Neuron (in vitro differentiated cells): ENCODE data around the gene IL16.

Experiments used
- H2AFZ ChIP-seq: one replicate; pipeline ENCODE4 v1.6.1; 2013; ENCODE audit warnings: low read depth, mild to moderate bottlenecking, inconsistent platforms, low read length, moderate library complexity
- H3K27me3 ChIP-seq: one replicate; pipeline ENCODE4 v1.6.1; 2013; ENCODE audit warnings: low read length; ENCODE audit not compliant: insufficient read depth
- H3K36me3 ChIP-seq: one replicate; pipeline ENCODE4 v1.6.1; 2013; ENCODE audit warnings: low read length; ENCODE audit not compliant: insufficient read depth
- H3K4me1 ChIP-seq: one replicate; pipeline ENCODE4 v1.6.1; 2013; ENCODE audit warnings: low read length; ENCODE audit not compliant: insufficient read depth
- H3K4me3 ChIP-seq: 2 replicates; pipeline ENCODE4 v1.5.1; 2013; ENCODE audit warnings: mild to moderate bottlenecking, low read length, moderate library complexity
- H3K9me3 ChIP-seq: one replicate; pipeline ENCODE4 v1.6.1; 2013; ENCODE audit warnings: low read length

The IL16 gene

DNA sequence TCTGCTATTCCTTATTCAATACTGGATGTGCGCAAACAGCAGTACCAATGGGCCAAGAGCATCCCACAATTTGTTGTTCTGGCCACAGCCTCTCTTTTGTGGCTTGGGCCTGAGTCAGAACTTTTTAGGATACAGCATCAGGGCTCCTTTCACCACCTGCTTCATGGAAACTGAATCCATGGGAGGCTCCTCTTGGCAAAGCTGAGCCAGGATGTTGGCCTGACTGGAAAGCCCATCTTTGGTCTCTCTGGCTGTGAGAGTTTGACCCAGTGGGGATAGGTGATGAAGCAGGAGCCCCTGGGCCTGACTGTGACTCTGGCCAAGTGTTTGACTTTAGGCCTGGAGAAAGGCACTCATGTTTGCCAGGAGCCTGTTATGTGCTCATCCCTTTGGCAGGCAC, 27.6 kb downstream of the IL16 start:
- Histone ChIP-seq H3K9me3 (no peaks in the 10 kb centered on the region), H3K4me1 (no peaks in the 10 kb centered on the region), H3K4me3 (no peak overlapping the region), H3K36me3 (no peaks in the 10 kb centered on the region), H2AFZ (no peak overlapping the region), H3K27me3 (no peaks in the 10 kb centered on the region)

DNA sequence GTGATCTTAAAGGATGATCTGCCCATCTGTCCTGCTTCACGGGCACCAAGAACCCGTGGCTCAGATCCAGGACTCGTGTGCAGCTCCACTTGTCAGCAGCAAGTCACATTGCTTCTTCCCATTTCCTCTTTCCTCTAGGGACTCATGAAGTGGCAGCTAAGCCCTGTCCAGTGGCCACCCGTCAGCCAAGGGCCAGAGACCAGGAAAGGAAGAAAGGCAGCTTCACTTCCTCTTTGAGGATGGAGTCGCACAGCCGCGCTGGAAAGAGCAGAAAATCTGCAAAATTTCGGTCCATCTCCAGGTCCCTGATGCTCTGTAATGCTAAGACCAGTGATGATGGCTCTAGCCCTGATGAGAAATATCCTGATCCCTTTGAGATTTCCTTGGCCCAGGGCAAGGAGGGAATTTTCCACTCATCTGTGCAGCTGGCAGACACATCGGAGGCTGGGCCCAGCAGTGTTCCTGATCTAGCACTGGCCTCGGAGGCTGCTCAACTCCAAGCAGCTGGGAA, 28.5 kb downstream of the IL16 start:
- Histone ChIP-seq H3K9me3 (no peaks in the 10 kb centered on the region), H3K4me3 (no peak overlapping the region), H2AFZ (no peak overlapping the region), H3K4me1 (no peaks in the 10 kb centered on the region), H3K36me3 (no peaks in the 10 kb centered on the region), H3K27me3 (no peaks in the 10 kb centered on the region)

DNA sequence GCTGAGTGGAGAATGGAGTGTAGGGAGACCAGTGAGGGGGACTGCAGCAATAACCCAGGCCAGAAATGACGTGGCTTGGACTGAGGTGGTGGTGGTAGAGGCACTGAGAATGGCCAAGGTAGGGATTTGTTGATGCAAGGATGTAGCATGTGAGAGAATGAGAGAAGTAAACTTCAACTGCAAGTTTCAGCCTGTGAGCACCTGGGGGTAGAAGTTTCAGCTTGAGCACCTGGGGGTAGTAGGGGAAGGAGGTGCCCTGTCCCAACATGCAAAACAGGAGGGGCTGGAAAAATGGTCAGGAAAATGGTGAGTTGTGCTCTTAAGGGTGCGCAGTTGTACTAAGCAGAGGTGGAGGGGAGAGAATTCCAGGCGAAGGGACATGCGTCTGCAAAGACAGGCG, 31.0 kb downstream of the IL16 start:
- no peak overlapping the region for H3K4me3 ChIP-seq
- no peaks in the 10 kb centered on the region for H3K36me3 ChIP-seq
- H3K9me3 ChIP-seq, result no peaks in the 10 kb centered on the region
- H3K4me1 ChIP-seq, result no peaks in the 10 kb centered on the region
- no peak overlapping the region for H2AFZ ChIP-seq
- no peaks in the 10 kb centered on the region for H3K27me3 ChIP-seq

DNA sequence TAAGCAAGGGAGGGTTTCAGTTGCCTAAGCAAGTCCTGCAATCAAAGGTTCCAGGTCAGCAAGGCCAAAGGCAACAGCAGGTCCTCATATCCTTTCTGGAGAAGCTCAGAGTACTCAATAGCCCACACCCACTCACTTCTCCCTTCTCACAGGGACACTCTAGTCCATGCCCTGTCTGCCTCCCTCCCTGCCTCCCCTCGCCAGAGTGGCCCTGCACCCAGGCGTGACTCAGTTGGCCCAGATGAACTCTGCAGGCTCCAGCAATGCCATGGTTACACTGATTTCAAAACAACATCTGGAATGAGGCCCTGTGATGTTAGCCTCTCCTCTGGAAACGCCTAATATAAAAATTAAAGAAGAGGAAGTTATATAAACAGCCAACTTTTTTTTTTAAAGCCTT, 32.9 kb downstream of the IL16 start:
- no peaks in the 10 kb centered on the region for H3K9me3 ChIP-seq
- H3K36me3 ChIP-seq, result no peaks in the 10 kb centered on the region
- no peaks in the 10 kb centered on the region for H3K4me1 ChIP-seq
- no peaks in the 10 kb centered on the region for H3K27me3 ChIP-seq
- H2AFZ ChIP-seq, result no peak overlapping the region
- no peak overlapping the region for H3K4me3 ChIP-seq

DNA sequence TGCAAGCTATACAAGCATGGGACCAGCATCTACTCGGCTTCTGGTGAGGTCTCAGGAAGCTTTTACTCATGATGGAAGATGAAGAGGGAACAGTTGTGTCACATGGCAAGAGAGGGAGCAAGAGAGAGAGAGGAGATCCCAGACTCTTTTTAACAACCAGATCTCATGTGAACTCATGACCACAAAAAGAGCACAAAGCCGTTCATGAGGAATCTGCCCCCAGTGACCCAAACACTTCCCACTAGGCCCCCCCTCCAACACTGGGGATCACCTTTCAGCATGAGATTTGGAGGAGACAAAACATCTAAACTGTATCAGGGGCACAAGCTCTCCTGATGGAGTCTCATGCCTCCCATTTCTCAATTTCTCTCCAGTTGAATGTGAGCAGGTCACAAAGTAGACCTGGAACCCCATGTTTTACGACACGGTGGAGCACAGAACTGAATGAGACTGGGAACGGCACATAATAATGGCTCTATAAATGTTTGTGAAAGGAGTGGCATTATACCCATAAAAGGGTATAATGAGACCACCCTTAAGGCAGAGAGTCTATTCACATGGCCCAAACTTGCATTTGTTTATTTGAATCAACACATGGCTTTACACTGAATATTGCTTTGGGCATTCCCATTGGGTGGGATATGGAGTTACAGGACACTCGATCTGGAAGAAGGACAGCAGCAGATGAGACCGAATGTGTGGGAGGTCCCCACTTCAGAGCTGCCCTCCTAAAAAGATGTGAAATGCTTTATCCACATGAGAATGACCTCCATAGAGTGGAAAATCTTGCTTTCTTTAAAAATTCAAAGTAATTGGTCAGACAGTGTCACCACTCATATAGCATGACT, 38.8 kb downstream of the IL16 start:
- no peaks in the 10 kb centered on the region for H3K9me3 ChIP-seq
- no peak overlapping the region for H2AFZ ChIP-seq
- H3K27me3 ChIP-seq, result peaks cover 3% of the 10 kb centered on the region
- H3K4me1 ChIP-seq, result no peaks in the 10 kb centered on the region
- H3K4me3 ChIP-seq, result no peak overlapping the region
- no peaks in the 10 kb centered on the region for H3K36me3 ChIP-seq

DNA sequence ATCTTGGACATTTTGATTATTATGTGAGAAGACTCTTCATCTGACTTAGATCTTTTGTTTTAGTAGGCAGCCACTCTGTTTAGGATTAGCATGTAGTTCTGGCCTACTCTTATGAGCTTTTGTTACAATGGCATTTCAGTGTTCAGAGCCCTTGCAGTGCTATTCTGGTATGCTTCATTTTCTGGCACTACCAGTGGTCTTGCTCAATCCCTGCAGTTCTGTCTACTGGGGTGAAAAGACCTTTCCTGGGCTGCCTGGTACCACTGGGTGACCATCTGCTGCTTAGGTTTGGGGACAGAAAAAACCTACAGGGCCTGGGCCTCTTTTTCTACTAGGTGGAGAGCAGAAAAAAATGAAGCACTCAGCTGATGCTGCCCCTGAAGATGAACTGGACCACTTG, 42.5 kb downstream of the IL16 start:
- Histone ChIP-seq H3K27me3 (peaks cover 3% of the 10 kb centered on the region), H3K4me3 (no peak overlapping the region), H3K4me1 (no peaks in the 10 kb centered on the region), H3K9me3 (no peaks in the 10 kb centered on the region), H2AFZ (no peak overlapping the region), H3K36me3 (no peaks in the 10 kb centered on the region)

DNA sequence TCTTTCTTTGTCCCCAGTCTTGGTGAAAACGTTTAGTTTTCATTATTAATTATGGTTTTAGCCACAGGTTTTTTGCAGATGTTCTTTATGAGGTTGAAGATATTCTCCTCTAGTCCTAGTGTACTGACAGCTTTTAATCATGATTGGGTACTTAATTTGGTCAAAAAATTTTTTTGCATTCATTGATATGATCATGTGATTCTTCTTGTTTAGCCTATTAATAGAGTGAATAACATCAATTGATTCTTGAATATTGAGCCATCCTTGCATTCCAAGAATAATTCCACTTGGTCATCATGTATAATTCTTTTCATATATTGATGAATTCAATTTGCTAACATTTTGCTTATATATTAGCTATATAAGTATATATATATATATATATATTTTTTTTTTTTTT, 46.1 kb downstream of the IL16 start:
- Histone ChIP-seq H3K27me3 (no peaks in the 10 kb centered on the region), H3K4me1 (no peaks in the 10 kb centered on the region), H3K9me3 (no peaks in the 10 kb centered on the region), H3K36me3 (no peaks in the 10 kb centered on the region), H3K4me3 (no peak overlapping the region), H2AFZ (no peak overlapping the region)

DNA sequence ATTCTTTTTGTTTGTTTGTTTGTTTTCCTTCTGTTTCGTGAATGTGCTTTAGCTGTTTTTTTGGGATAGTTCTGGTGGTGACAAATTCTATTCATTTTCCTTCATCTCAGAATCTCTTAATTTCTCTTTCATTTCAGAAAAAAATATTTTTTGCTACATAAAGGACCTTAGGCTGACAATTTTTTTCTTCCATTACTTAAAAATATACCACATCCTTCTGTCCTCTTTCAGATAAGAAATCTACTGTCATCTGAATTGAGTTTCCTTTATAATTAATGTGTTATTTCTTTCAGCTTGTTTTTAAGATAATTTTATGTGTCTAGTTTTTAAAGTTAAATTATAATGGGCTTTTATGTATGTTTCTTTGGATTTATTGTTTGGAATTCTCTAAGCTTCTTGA, 47.6 kb downstream of the IL16 start:
- no peak overlapping the region for H3K4me3 ChIP-seq
- H3K4me1 ChIP-seq, result no peaks in the 10 kb centered on the region
- H3K9me3 ChIP-seq, result no peaks in the 10 kb centered on the region
- no peak overlapping the region for H2AFZ ChIP-seq
- no peaks in the 10 kb centered on the region for H3K36me3 ChIP-seq
- no peaks in the 10 kb centered on the region for H3K27me3 ChIP-seq

DNA sequence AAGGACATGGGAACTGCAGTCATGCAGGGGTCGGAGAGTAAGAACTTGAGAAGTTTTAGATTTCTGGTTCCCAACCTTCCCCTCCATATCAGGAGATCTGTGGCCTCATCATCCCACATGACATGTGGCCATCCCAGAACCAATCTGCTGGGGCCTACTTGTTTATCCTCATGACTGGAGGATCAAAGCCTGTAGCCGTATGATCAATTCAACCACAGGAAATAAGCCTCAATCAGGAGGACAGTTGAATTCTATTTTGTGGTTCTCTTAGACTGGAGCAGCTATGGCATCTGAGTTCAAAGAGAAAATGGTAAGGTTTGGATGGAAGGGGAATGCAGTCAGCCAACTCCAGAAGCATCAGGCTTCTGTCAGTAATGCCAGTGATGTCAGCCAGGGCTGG, 57.2 kb downstream of the IL16 start:
- Histone ChIP-seq H3K9me3 (no peaks in the 10 kb centered on the region), H2AFZ (no peak overlapping the region), H3K36me3 (no peaks in the 10 kb centered on the region), H3K4me3 (no peak overlapping the region), H3K27me3 (no peaks in the 10 kb centered on the region), H3K4me1 (no peaks in the 10 kb centered on the region)

DNA sequence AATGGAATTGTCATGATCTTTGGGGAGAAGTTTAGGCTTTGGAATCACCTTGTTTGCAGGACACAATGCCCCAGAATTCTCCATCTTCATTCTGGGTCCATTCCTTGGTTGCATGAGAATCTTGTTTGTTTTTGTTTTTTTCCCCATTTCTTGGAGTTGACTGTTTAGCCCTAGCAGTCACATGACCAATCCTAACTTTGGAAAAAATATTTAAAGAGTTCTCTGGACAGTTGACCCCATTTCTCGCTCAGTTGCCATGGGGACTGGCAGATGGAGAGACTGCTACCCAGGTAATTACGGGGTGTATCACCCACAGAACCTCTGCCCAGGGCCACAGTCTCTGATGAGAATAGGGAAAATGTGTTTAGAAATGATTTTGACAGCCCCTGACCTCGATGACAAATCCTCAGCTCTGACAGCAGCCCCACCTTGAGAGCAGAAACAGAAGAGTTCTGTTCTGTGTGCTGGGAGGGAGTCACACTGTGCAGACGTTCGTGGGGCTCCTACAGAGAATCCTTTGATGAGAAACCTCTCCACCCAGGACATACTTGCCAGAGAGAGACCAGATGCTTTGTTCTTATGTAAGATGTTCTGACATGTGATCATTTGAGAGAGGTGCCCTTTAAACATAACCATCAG, 57.7 kb downstream of the IL16 start:
- Histone ChIP-seq H3K27me3 (peaks cover 3% of the 10 kb centered on the region), H3K4me1 (no peaks in the 10 kb centered on the region), H2AFZ (no peak overlapping the region), H3K4me3 (no peak overlapping the region), H3K36me3 (no peaks in the 10 kb centered on the region), H3K9me3 (no peaks in the 10 kb centered on the region)

DNA sequence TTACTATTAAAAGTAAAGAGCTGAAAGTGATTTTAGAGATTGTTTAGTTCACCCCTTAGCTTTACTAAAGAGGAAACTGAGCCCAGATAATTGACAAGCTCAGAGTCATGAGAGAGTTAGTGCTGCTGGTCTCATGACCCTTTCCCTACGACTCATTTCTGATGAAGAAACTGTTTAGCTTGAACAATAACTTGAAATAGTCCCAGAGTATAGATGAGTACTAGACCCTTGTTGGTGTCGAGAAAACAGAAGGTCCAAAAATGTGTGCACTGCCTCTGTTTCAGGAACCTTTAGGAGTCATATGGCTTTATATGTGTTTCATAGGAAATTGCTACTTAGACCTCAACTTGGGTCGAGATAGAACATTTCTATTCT, 58.2 kb downstream of the IL16 start:
- Histone ChIP-seq H2AFZ (no peak overlapping the region), H3K27me3 (peaks cover 6% of the 10 kb centered on the region), H3K36me3 (no peaks in the 10 kb centered on the region), H3K9me3 (no peaks in the 10 kb centered on the region), H3K4me3 (no peak overlapping the region), H3K4me1 (no peaks in the 10 kb centered on the region)

DNA sequence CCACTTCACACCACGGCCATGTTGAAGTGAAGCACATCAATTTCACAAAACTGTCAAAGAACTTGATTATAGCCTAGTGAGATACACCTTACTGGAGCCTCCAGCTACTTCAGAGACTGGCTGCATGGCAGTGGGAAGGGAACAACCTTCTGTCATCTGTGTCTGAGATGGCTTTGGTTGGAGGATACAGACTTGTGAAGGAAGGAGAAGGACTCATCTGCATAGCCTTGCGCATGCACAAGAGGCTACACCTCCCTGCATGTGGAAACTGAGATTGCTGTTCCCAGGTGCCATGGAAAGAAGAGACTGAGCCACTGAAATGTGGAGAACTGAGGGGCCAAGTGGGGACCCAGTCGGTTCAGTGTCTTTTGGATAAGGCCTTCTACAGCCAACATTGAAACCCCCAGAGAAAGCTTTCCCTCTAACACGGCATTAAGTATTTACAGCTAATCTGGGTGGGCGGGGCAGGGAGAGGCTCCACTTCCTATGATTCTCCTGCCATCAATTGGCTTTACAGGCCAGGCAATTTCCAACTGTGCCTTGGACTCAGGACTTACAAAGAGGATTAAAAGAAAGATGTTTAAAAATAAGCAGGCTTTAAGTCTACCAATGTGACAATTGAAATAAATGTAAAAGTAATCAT, 58.8 kb downstream of the IL16 start:
- Histone ChIP-seq H3K9me3 (no peaks in the 10 kb centered on the region), H3K4me1 (no peaks in the 10 kb centered on the region), H2AFZ (no peak overlapping the region), H3K27me3 (peaks cover 6% of the 10 kb centered on the region), H3K36me3 (no peaks in the 10 kb centered on the region), H3K4me3 (no peak overlapping the region)

DNA sequence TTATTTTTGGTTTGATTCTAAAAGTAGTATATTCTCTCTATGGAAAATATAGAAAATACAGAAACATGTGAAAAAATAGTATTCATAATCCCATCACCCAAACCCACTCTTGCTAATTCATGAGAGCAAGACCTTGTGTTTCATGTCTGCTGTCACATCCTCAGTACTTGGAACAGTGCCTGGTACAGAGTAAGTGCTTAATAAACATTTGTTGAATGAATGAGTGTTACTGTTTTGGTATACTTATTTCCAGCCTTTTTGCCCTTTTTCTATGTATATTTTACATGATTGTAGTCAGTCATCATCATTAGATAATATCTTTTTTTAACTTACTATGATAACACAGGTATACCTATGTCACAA, 59.3 kb downstream of the IL16 start:
- Histone ChIP-seq H3K4me1 (no peaks in the 10 kb centered on the region), H3K9me3 (no peaks in the 10 kb centered on the region), H3K27me3 (peaks cover 6% of the 10 kb centered on the region), H2AFZ (no peak overlapping the region), H3K36me3 (no peaks in the 10 kb centered on the region), H3K4me3 (no peak overlapping the region)
